Mucosa of rectum (tissue), 2 donors: Measurements from ENCODE around the gene SRGAP1.
"Not testable (repeated sequence)": the region's sequence is repeated elsewhere in the genome, so short reads cannot be mapped to it uniquely, and the experiment has no call there.

Source experiments
- H3K27ac ChIP-seq, 2 donors: one replicate each; pipeline ENCODE4 v1.7.0; 2013; ENCODE audit warnings: inconsistent platforms in 2 of 2, low read depth in 2 of 2, low read length in 2 of 2
- H3K27me3 ChIP-seq, 2 donors: one replicate each; pipeline ENCODE4 v1.7.0; 2013; ENCODE audit warnings: low read length in 2 of 2; ENCODE audit not compliant: control insufficient read depth in 2 of 2, insufficient read depth in 2 of 2
- H3K36me3 ChIP-seq, 2 donors: one replicate each; pipeline ENCODE4 v1.7.0; 2013; ENCODE audit warnings: low read length in 2 of 2; ENCODE audit not compliant: control insufficient read depth in 2 of 2, insufficient read depth in 2 of 2
- H3K4me1 ChIP-seq, 2 donors: one replicate each; pipeline ENCODE4 v1.7.0; 2013; ENCODE audit warnings: low read length in 2 of 2, mild to moderate bottlenecking in 1 of 2; ENCODE audit not compliant: control insufficient read depth in 2 of 2, insufficient read depth in 2 of 2
- H3K4me3 ChIP-seq, 2 donors: one replicate each; pipeline ENCODE4 v1.7.0; 2013; ENCODE audit warnings: low read length in 2 of 2
- H3K9ac ChIP-seq, 2 donors: one replicate each; pipeline ENCODE4 v1.7.0; 2013; ENCODE audit warnings: low read length in 2 of 2, low read depth in 1 of 2, mild to moderate bottlenecking in 1 of 2
- H3K9me3 ChIP-seq, 2 donors: one replicate each; pipeline ENCODE4 v1.7.0; 2013; ENCODE audit warnings: low read length in 2 of 2; ENCODE audit not compliant: control insufficient read depth in 2 of 2
- donor health status: healthy.
- donor health status: Normal muscosa, but diverticular disease.

SRGAP1 gene

GRCh38 chr12:64125913-64126312 is 281.4 kb downstream of the SRGAP1 start:
- Histone ChIP-seq H3K36me3 (peaks cover 24 to 38% of the 10 kb centered on the region in 2 donors), H3K4me3 (no peak overlapping the region), H3K9ac (no peak overlapping the region), H3K27ac (no peak overlapping the region), H3K9me3 (no peaks in the 10 kb centered on the region), H3K4me1 (no peaks in the 10 kb centered on the region), H3K27me3 (no peaks in the 10 kb centered on the region)

- Histone ChIP-seq H3K4me1 (no peaks in the 10 kb centered on the region), H3K9me3 (no peaks in the 10 kb centered on the region), H3K36me3 (peaks cover 24 to 31% of the 10 kb centered on the region in 2 donors), H3K27ac (no peak overlapping the region), H3K4me3 (no peak overlapping the region), H3K27me3 (no peaks in the 10 kb centered on the region), H3K9ac (no peak overlapping the region)
Measured at GRCh38 chr12:64127811-64128210, 283.3 kb downstream of the SRGAP1 start.

- Histone ChIP-seq H3K27me3 (no peaks in the 10 kb centered on the region), H3K9ac (no peak overlapping the region), H3K4me3 (no peak overlapping the region), H3K36me3 (peaks cover 24 to 31% of the 10 kb centered on the region in 2 donors), H3K27ac (no peak overlapping the region), H3K4me1 (no peaks in the 10 kb centered on the region), H3K9me3 (peaks cover 0 to 2% of the 10 kb centered on the region in 2 donors)
Measured at GRCh38 chr12:64128366-64128765, 283.9 kb downstream of the SRGAP1 start.

GRCh38 chr12:64130476-64130875 is 286.0 kb downstream of the SRGAP1 start:
- not testable (repeated sequence) for H3K4me3 ChIP-seq, H3K4me1 ChIP-seq, H3K27me3 ChIP-seq, H3K9me3 ChIP-seq, H3K9ac ChIP-seq, H3K27ac ChIP-seq
- H3K36me3 ChIP-seq = peaks cover 26 to 31% of the 10 kb centered on the region in 2 donors

- not testable (repeated sequence) for H3K9me3 ChIP-seq, H3K27ac ChIP-seq, H3K4me1 ChIP-seq, H3K4me3 ChIP-seq, H3K9ac ChIP-seq, H3K27me3 ChIP-seq
- peaks cover 26 to 27% of the 10 kb centered on the region in 2 donors for H3K36me3 ChIP-seq
Measured at GRCh38 chr12:64131456-64131855, 287.0 kb downstream of the SRGAP1 start.

GRCh38 chr12:64132672-64133071 is 288.2 kb downstream of the SRGAP1 start:
- not testable (repeated sequence) for H3K9ac ChIP-seq, H3K27ac ChIP-seq, H3K4me3 ChIP-seq, H3K4me1 ChIP-seq, H3K27me3 ChIP-seq, H3K9me3 ChIP-seq
- peaks cover 20 to 25% of the 10 kb centered on the region in 2 donors for H3K36me3 ChIP-seq

GRCh38 chr12:64137117-64137516 is 292.6 kb downstream of the SRGAP1 start:
- no peak overlapping the region for H3K9ac ChIP-seq
- H3K36me3 ChIP-seq = peaks cover 0 to 7% of the 10 kb centered on the region in 2 donors
- no peaks in the 10 kb centered on the region for H3K4me1 ChIP-seq
- H3K27ac ChIP-seq = no peak overlapping the region
- H3K27me3 ChIP-seq = no peaks in the 10 kb centered on the region
- H3K9me3 ChIP-seq = peaks cover 0 to 3% of the 10 kb centered on the region in 2 donors
- no peak overlapping the region for H3K4me3 ChIP-seq

- H3K9me3 ChIP-seq = no peaks in the 10 kb centered on the region
- H3K27ac ChIP-seq = no peak overlapping the region
- H3K4me1 ChIP-seq = no peaks in the 10 kb centered on the region
- H3K36me3 ChIP-seq = peaks cover 10 to 16% of the 10 kb centered on the region in 2 donors
- no peaks in the 10 kb centered on the region for H3K27me3 ChIP-seq
- no peak overlapping the region for H3K4me3 ChIP-seq
- H3K9ac ChIP-seq = no peak overlapping the region
Measured at GRCh38 chr12:64139021-64139420, 294.5 kb downstream of the SRGAP1 start.

- Histone ChIP-seq H3K36me3 (peaks cover 16 to 18% of the 10 kb centered on the region in 2 donors), H3K9ac (no peak overlapping the region), H3K4me3 (no peak overlapping the region), H3K27me3 (no peaks in the 10 kb centered on the region), H3K4me1 (no peaks in the 10 kb centered on the region), H3K27ac (no peak overlapping the region), H3K9me3 (no peaks in the 10 kb centered on the region)
Measured at GRCh38 chr12:64142382-64142781, 297.9 kb downstream of the SRGAP1 start.

- Histone ChIP-seq H3K9ac (no peak overlapping the region), H3K27ac (no peak overlapping the region), H3K9me3 (no peaks in the 10 kb centered on the region), H3K4me1 (no peaks in the 10 kb centered on the region), H3K27me3 (no peaks in the 10 kb centered on the region), H3K36me3 (peaks cover 16% of the 10 kb centered on the region in 2 donors), H3K4me3 (no peak overlapping the region)
Measured at GRCh38 chr12:64142784-64143183, 298.3 kb downstream of the SRGAP1 start.

GRCh38 chr12:64145226-64145625 is 300.7 kb downstream of the SRGAP1 start:
- no peaks in the 10 kb centered on the region for H3K4me1 ChIP-seq
- no peaks in the 10 kb centered on the region for H3K9me3 ChIP-seq
- no peak overlapping the region for H3K4me3 ChIP-seq
- H3K27me3 ChIP-seq = no peaks in the 10 kb centered on the region
- H3K9ac ChIP-seq = no peak overlapping the region
- no peak overlapping the region for H3K27ac ChIP-seq
- peaks cover 16% of the 10 kb centered on the region in 2 donors for H3K36me3 ChIP-seq
